K562 (cell line): ENCODE results near the gene TFAP2D. TPM values are rescaled to one million over a fixed set of nuclear protein-coding genes. Genes with fewer than 3 reads are reported as not detected.

Experiments used
- ATAC-seq: fragments of 200-7000 bp; cut with Tn5 transposase; 3 replicates; pipeline ENCODE4 v1.9.1; 2020; ENCODE audit warnings: moderate library complexity
- BruUV-seq: library from RNA; stranded (reverse); fragments of 400-500 nt; replicated peaks from 2 replicates; lab custom pipeline; 2021; lab: Mats Ljungman, UMichigan
- CTCF ChIA-PET: fragments of 300-600 bp; formaldehyde crosslinking; extraction: SDS; loops from one replicate; lab custom pipeline; 2021; ENCODE audit warnings: low intra/inter-chr PET ratio; lab: Yijun Ruan, JAX
- POLR2A ChIA-PET: fragments of 300-600, 350-650 bp; sonication (Branson Sonifier 250); formaldehyde crosslinking; extraction: SDS; loops from one replicate; lab custom pipeline; 2021; ENCODE audit warnings: antibody characterized with exemption, inconsistent platforms; lab: Yijun Ruan, JAX
- DNase-seq, 4 experiments: peaks; one replicate each; pipeline versions ENCODE4 v3.0.0 to v3.0.0-alpha.2; 2011 to 2018; ENCODE audit warnings: low spot score in 3 of 4, mixed read lengths in 3 of 4; ENCODE audit errors: extremely low read depth in 1 of 4
- FAIRE-seq: peaks from 2 replicates; lab custom pipeline; 2011; peaks lifted over from hg19 to GRCh38; lab: Jason Lieb, UNC
- H2AFZ ChIP-seq: 2 replicates; pipeline ENCODE4 v1.6.0; 2011; ENCODE audit warnings: low read depth, low read length, control low read depth, inconsistent platforms
- H3K27ac ChIP-seq: fragments of 200-600 bp; 3 replicates; pipeline ENCODE4 v1.8.0; 2011; ENCODE audit warnings: low read depth, mild to moderate bottlenecking, control low read depth, inconsistent platforms, low read length, moderate library complexity, mixed read lengths; ENCODE audit errors: extremely low read depth
- H3K27me3 ChIP-seq, 2 experiments: fragments of 300-600 bp in 1 of 2; 2 replicates in 1 of 2; 3 replicates in 1 of 2; pipeline versions ENCODE4 v1.6.0 to v1.8.0; 2011; ENCODE audit warnings: inconsistent platforms in 2 of 2, low read length in 2 of 2, mild to moderate bottlenecking in 1 of 2, mixed read lengths in 1 of 2, moderate library complexity in 1 of 2; ENCODE audit not compliant: control insufficient read depth in 2 of 2, insufficient read depth in 2 of 2
- H3K36me3 ChIP-seq: fragments of 300-600 bp; 3 replicates; pipeline ENCODE4 v1.8.0; 2011; ENCODE audit warnings: mild to moderate bottlenecking, low read length, inconsistent platforms; ENCODE audit not compliant: control insufficient read depth, insufficient read depth
- H3K4me1 ChIP-seq, 2 experiments: fragments of 200-600 bp in 1 of 2; replicated peaks in 1 of 2; 2 replicates in 1 of 2; 3 replicates in 1 of 2; pipeline versions ENCODE4 v1.5.1 to v1.8.0; 2011; ENCODE audit warnings: inconsistent platforms in 2 of 2, low read length in 2 of 2, mild to moderate bottlenecking in 1 of 2, mixed read lengths in 1 of 2, moderate library complexity in 1 of 2; ENCODE audit not compliant: control insufficient read depth in 2 of 2, insufficient read depth in 2 of 2
- H3K4me2 ChIP-seq: 2 replicates; pipeline ENCODE4 v1.6.1; 2011; ENCODE audit warnings: low read length, control low read depth, inconsistent platforms, mixed read lengths; ENCODE audit not compliant: insufficient read depth
- H3K4me3 ChIP-seq: fragments of 200-600 bp; sonication (generic), shearing (Covaris generic); 2 replicates; pipeline ENCODE4 v1.5.1; 2016; ENCODE audit warnings: control low read depth, inconsistent platforms
- H3K79me2 ChIP-seq: fragments of 200-600 bp; 3 replicates; pipeline ENCODE4 v1.8.0; 2011; ENCODE audit warnings: low read length, inconsistent platforms; ENCODE audit not compliant: control insufficient read depth, insufficient read depth
- H3K9ac ChIP-seq, 2 experiments: 2 replicates each; pipeline versions ENCODE4 v1.6.0 to v1.6.1; 2011; ENCODE audit warnings: low read depth in 2 of 2, low read length in 2 of 2, control low read depth in 1 of 2, inconsistent platforms in 1 of 2, mild to moderate bottlenecking in 1 of 2, mixed read lengths in 1 of 2; ENCODE audit not compliant: insufficient read depth in 1 of 2
- H3K9me1 ChIP-seq: one replicate; pipeline ENCODE4 v1.6.0; 2011; ENCODE audit warnings: inconsistent platforms, mild to moderate bottlenecking, low read length, moderate library complexity; ENCODE audit not compliant: control insufficient read depth, insufficient read depth
- H3K9me3 ChIP-seq: replicated peaks from 2 replicates; pipeline ENCODE4 v1.5.1; 2011; ENCODE audit warnings: low read depth, low read length, inconsistent platforms; ENCODE audit not compliant: control insufficient read depth, insufficient read depth
- H4K20me1 ChIP-seq: replicated peaks from 2 replicates; pipeline ENCODE4 v1.6.1; 2011; ENCODE audit warnings: low read length, inconsistent platforms, mixed read lengths; ENCODE audit not compliant: control insufficient read depth, insufficient read depth
- CCNT2 ChIP-seq: IDR thresholded peaks from 2 replicates; pipeline ENCODE4 v1.6.1; 2011; ENCODE audit warnings: borderline replicate concordance, low read depth, mild to moderate bottlenecking, moderate library complexity, mixed read lengths, low read length; ENCODE audit not compliant: insufficient read length; ENCODE audit errors: extremely low read depth
- CHCHD3 ChIP-seq: fragments of 250-450 bp; sonication (Bioruptor Pico); IDR thresholded peaks from 2 replicates; pipeline ENCODE4 v2.1.2; 2022; ENCODE audit warnings: mild to moderate bottlenecking
- GABPA ChIP-seq: fragments of 200-800 bp; sonication (Bioruptor generic); conservative IDR thresholded peaks from 2 replicates; pipeline ENCODE4 v1.6.1; 2016; ENCODE audit warnings: low read depth, missing genetic modification characterization, missing compliant biosample characterization
- GABPB1 ChIP-seq: sonication (generic); formaldehyde crosslinking; IDR thresholded peaks from 2 replicates; pipeline ENCODE4 v1.8.0; 2022; ENCODE audit warnings: mild to moderate bottlenecking, missing genetic modification reagents
- HDAC8 ChIP-seq: fragments of 450-650 bp; IDR thresholded peaks from 2 replicates; pipeline ENCODE4 v1.6.1; 2016; ENCODE audit warnings: mild to moderate bottlenecking, missing genetic modification characterization, moderate library complexity, missing compliant biosample characterization
- MTA2 ChIP-seq: fragments of 450-650 bp; IDR thresholded peaks from 2 replicates; pipeline ENCODE4 v1.6.1; 2016; ENCODE audit warnings: low read depth
- NR4A1 ChIP-seq, 2 experiments: fragments of 250-450 bp in 1 of 2; fragments of 450-650 bp in 1 of 2; sonication (Bioruptor Pico) in 1 of 2; IDR thresholded peaks; 2 replicates each; pipeline versions ENCODE4 v1.4.0 to v1.6.1; 2016 to 2020; ENCODE audit warnings: mild to moderate bottlenecking in 2 of 2, missing compliant biosample characterization in 1 of 2, missing genetic modification characterization in 1 of 2, moderate library complexity in 1 of 2
- RNF2 ChIP-seq: sonication (generic); IDR thresholded peaks from 2 replicates; pipeline ENCODE4 v1.6.1; 2016
- SOX6 ChIP-seq: fragments of 450-650 bp; IDR thresholded peaks from 2 replicates; pipeline ENCODE4 v1.6.1; 2014; ENCODE audit warnings: mild to moderate bottlenecking
- TAL1 ChIP-seq: fragments of 450-650 bp; IDR thresholded peaks from 2 replicates; pipeline ENCODE4 v1.6.1; 2016; ENCODE audit warnings: mild to moderate bottlenecking
- THRAP3 ChIP-seq: fragments of 450-650 bp; IDR thresholded peaks from 2 replicates; pipeline ENCODE4 v1.6.1; 2016; ENCODE audit warnings: mild to moderate bottlenecking, inconsistent platforms, borderline replicate concordance
- XRCC3 ChIP-seq: fragments of 450-650 bp; IDR thresholded peaks from 2 replicates; pipeline ENCODE4 v1.6.1; 2017; ENCODE audit warnings: mild to moderate bottlenecking, moderate library complexity
- ZBED1 ChIP-seq: IDR thresholded peaks from 2 replicates; pipeline ENCODE4 v1.6.1; 2014
- WGBS: fragments of 100-300 bp; shearing (Covaris generic); methylation state at CpG from one replicate; pipeline ENCODE4 v1.1.6; 2016; ENCODE audit warnings: low coverage, mixed read lengths; ENCODE audit not compliant: insufficient coverage; ENCODE audit errors: missing lambda C conversion rate; 5-methylcytosine and 5-hydroxymethylcytosine counted together
- in situ Hi-C: fragments of 300-500 bp; cut with MboI; formaldehyde crosslinking; loops from 4 replicates; pipeline ENCODE4 v1.15.0; 2018; ENCODE audit warnings: inconsistent platforms, mixed read lengths
- intact Hi-C: fragments of 100-400 bp; cut with micrococcal nuclease; formaldehyde crosslinking; loops from 2 replicates; pipeline ENCODE4 v1.14.2; 2022
- polyA plus RNA-seq, 8 experiments: library from polyadenylated mRNA; depleted of rRNA in 4 of 8; stranded (reverse) in 5 of 8; unstranded in 3 of 8; fragments of >200 nt; fragmentation: Nextera tagmentation in 2 of 8; fragmentation: Illumina TruSeq in 1 of 8; extraction: Ambion mirVana in 2 of 8; extraction: Trizol in 1 of 8; gene quantifications; 2 replicates each; pipeline versions ENCODE4 v1.2.1 to v1.2.3, GENCODE V29; 2011 to 2014; ENCODE audit warnings: inconsistent platforms in 1 of 8, missing spikeins in 1 of 8
- total RNA-seq, 7 experiments: library from RNA; depleted of rRNA in 6 of 7; stranded (reverse); fragments of >200 nt in 6 of 7; fragmentation: Illumina TruSeq in 2 of 7; extraction: Trizol in 2 of 7; gene quantifications; 2 replicates each; pipeline versions ENCODE4 v1.2.1 to v1.2.3, GENCODE V29; 2011 to 2021; ENCODE audit warnings: low replicate concordance in 1 of 7
- TF ChIP-seq, protein P1 (sequence below): sonication (generic); formaldehyde crosslinking; IDR thresholded peaks from 2 replicates; pipeline ENCODE4 v1.8.0; 2022; ENCODE audit warnings: missing genetic modification reagents, mild to moderate bottlenecking, borderline replicate concordance
- TF ChIP-seq, protein P2 (sequence below): fragments of 450-650 bp; conservative IDR thresholded peaks from 2 replicates; pipeline ENCODE4 v1.6.1; 2016; ENCODE audit warnings: missing genetic modification characterization, low read depth, mild to moderate bottlenecking, missing compliant biosample characterization, moderate library complexity
- TF ChIP-seq, protein P3 (sequence below), 2 experiments: fragments of 250-450 bp in 1 of 2; fragments of 450-650 bp in 1 of 2; sonication (Bioruptor Pico) in 1 of 2; IDR thresholded peaks; 2 replicates each; pipeline versions ENCODE4 v1.6.1 to v1.8.0; 2016 to 2021; ENCODE audit warnings: mild to moderate bottlenecking in 2 of 2, moderate library complexity in 2 of 2, missing compliant biosample characterization in 1 of 2, missing genetic modification characterization in 1 of 2
- TF ChIP-seq, protein P4 (sequence below): fragments of 250-450 bp; sonication (Bioruptor Pico); IDR thresholded peaks from 2 replicates; pipeline ENCODE4 v1.5.0; 2022; ENCODE audit warnings: mild to moderate bottlenecking

TFAP2D gene
- total and polyA plus RNA-seq, 9 of the 15 experiments (the other 6 are each of a cell fraction or from before 2014, with no cell fraction given), result not detected

DNA sequence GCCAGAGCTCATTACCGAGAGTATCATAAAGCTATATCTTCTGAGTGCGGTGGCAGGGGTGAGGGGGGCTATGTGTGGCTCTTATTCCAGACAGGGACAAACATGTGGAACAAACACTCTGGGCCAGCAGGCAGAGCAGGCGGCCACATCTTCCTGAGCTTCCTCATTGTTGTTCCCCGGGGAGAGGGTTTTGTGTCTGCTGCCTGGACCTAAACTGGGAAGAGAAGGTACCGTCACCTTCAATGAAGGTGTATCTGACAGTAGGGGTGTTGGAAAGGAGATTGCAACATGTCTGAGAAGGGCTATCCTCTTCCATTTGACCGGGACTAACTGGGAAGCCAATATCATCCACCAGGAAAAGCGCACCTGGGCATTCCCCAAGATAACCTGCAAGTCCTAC is 1.6 kb upstream of the TFAP2D start:
- no peak overlapping the region for H2AFZ ChIP-seq
- DNase-seq, result no peak
- no peaks in the 10 kb centered on the region for H3K9me3 ChIP-seq
- no peak overlapping the region for H3K4me3 ChIP-seq
- FAIRE-seq, result no peak
- H3K27ac ChIP-seq, result no peak overlapping the region
- H3K79me2 ChIP-seq, result no peaks in the 10 kb centered on the region
- intact Hi-C loops, result no loop called here
- ChIA-PET POLR2A (no interaction called here), CTCF (interaction anchor here (0.6 kb wide), 1 partner anchor 1405 kb away, joined by 3 read pairs; no protein-coding TSS in a partner anchor)
- no peak for ATAC-seq
- WGBS, result under 1% methylated on average over 7 of the region's 7 CpGs
- no peaks in the 10 kb centered on the region for H4K20me1 ChIP-seq
- no peak overlapping the region for H3K4me2 ChIP-seq
- TF ChIP-seq THRAP3 (no peak), ZBED1 (no peak), XRCC3 (no peak), SOX6 (no peak), GABPB1 (no peak), HDAC8 (tag) (no peak), CCNT2 (no peak), CHCHD3 (CRISPR knock-in tag) (no peak), NR4A1 (CRISPR knock-in tag; IDR thresholded peaks at IDR 0.05) (no peak), NR4A1 (tag; IDR thresholded peaks at IDR 0.05) (no peak), GABPA (no peak), RNF2 (no peak), MTA2 (no peak), TAL1 (no peak)
- TF ChIP-seq, protein P1, sequence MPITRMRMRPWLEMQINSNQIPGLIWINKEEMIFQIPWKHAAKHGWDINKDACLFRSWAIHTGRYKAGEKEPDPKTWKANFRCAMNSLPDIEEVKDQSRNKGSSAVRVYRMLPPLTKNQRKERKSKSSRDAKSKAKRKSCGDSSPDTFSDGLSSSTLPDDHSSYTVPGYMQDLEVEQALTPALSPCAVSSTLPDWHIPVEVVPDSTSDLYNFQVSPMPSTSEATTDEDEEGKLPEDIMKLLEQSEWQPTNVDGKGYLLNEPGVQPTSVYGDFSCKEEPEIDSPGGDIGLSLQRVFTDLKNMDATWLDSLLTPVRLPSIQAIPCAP, result no peak
- TF ChIP-seq, protein P2, sequence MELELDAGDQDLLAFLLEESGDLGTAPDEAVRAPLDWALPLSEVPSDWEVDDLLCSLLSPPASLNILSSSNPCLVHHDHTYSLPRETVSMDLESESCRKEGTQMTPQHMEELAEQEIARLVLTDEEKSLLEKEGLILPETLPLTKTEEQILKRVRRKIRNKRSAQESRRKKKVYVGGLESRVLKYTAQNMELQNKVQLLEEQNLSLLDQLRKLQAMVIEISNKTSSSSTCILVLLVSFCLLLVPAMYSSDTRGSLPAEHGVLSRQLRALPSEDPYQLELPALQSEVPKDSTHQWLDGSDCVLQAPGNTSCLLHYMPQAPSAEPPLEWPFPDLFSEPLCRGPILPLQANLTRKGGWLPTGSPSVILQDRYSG (tag), result no peak
- TF ChIP-seq, protein P3, sequence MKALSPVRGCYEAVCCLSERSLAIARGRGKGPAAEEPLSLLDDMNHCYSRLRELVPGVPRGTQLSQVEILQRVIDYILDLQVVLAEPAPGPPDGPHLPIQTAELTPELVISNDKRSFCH (CRISPR knock-in tag; IDR thresholded peaks at IDR 0.05), result no peak
- TF ChIP-seq, protein P3 (tag; IDR thresholded peaks at IDR 0.05), result no peak
- TF ChIP-seq, protein P4, sequence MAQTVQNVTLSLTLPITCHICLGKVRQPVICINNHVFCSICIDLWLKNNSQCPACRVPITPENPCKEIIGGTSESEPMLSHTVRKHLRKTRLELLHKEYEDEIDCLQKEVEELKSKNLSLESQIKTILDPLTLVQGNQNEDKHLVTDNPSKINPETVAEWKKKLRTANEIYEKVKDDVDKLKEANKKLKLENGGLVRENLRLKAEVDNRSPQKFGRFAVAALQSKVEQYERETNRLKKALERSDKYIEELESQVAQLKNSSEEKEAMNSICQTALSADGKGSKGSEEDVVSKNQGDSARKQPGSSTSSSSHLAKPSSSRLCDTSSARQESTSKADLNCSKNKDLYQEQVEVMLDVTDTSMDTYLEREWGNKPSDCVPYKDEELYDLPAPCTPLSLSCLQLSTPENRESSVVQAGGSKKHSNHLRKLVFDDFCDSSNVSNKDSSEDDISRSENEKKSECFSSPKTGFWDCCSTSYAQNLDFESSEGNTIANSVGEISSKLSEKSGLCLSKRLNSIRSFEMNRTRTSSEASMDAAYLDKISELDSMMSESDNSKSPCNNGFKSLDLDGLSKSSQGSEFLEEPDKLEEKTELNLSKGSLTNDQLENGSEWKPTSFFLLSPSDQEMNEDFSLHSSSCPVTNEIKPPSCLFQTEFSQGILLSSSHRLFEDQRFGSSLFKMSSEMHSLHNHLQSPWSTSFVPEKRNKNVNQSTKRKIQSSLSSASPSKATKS (CRISPR knock-in tag), result no peak
- in situ Hi-C loops, result no loop called here
- no peaks in the 10 kb centered on the region for H3K9me1 ChIP-seq
- no peak overlapping the region for H3K9ac ChIP-seq
- peaks cover 18 to 37% of the 10 kb centered on the region in 2 experiments; a peak in 3 of 5 replicates for H3K27me3 ChIP-seq
- no peaks in the 10 kb centered on the region for H3K36me3 ChIP-seq
- no TSS peak for BruUV-seq
- no peaks in the 10 kb centered on the region for H3K4me1 ChIP-seq
